ENCODE data around the gene PLPP3.

PLPP3 gene

DNA sequence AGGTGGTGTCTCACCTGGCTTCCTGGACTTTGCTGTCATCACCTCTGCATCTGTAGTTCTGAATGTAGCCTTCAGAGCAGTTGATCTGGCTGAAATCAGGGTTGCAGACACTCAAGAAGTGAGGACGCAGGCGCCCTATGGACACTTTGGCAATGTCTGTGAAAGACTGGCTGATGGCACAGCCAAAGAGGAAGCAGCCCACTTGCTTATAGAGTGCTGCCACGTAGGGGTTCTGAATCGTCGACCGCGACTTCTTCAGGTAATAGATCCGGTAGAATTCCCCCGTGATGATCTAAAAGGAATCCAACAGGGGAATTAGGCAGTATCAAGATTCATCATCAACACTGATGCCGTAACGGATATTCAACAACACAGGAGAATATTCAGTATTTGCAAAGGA, 55.1 kb downstream of the PLPP3 start:
- no peak for DNase-seq (ENCODE audit: low read depth, low spot score)

GRCh38 chr1:56522680-56523079, 56.7 kb downstream of the PLPP3 start:
- DNase-seq (ENCODE audit: low read depth, low spot score): no peak

- DNase-seq (ENCODE audit: low read depth, low spot score): no peak
Measured at GRCh38 chr1:56520016-56520601, 59.3 kb downstream of the PLPP3 start.

- no peak for DNase-seq (ENCODE audit: low read depth, low spot score)
Measured at GRCh38 chr1:56517404-56518130, 61.8 kb downstream of the PLPP3 start.

GRCh38 chr1:56516539-56517252, 62.7 kb downstream of the PLPP3 start:
- peak; percentile 89 for DNase-seq (ENCODE audit: low read depth, low spot score)

GRCh38 chr1:56515898-56516538, 63.3 kb downstream of the PLPP3 start:
- DNase-seq (ENCODE audit: low read depth, low spot score): no peak

GRCh38 chr1:56512724-56513494, 66.5 kb downstream of the PLPP3 start:
- no peak for DNase-seq (ENCODE audit: low read depth, low spot score)

DNA sequence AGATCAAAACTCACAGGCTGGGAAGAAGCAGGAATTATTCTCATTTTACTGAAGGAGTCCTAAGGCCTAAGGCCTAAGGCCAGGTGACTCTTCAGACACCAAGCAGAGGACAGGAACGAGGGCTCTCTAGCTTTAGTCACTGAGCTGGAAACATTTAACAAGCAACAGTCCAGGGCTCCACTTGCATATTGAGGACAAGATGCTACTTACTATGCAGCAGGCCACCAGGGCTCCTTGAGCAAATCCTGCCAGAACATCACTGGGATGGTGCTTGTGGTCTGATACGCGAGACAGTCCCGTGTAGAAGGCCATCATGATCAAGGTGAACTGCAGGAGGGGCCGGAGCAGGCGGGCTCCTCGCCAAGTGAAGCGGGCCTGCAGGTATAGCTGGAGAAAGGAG, 67.6 kb downstream of the PLPP3 start:
- DNase-seq (ENCODE audit: low read depth, low spot score): no peak

GRCh38 chr1:56511364-56511763, 68.0 kb downstream of the PLPP3 start:
- DNase-seq (ENCODE audit: low read depth, low spot score): no peak

GRCh38 chr1:56510642-56511021, 68.7 kb downstream of the PLPP3 start:
- no peak for DNase-seq (ENCODE audit: low read depth, low spot score)

DNA sequence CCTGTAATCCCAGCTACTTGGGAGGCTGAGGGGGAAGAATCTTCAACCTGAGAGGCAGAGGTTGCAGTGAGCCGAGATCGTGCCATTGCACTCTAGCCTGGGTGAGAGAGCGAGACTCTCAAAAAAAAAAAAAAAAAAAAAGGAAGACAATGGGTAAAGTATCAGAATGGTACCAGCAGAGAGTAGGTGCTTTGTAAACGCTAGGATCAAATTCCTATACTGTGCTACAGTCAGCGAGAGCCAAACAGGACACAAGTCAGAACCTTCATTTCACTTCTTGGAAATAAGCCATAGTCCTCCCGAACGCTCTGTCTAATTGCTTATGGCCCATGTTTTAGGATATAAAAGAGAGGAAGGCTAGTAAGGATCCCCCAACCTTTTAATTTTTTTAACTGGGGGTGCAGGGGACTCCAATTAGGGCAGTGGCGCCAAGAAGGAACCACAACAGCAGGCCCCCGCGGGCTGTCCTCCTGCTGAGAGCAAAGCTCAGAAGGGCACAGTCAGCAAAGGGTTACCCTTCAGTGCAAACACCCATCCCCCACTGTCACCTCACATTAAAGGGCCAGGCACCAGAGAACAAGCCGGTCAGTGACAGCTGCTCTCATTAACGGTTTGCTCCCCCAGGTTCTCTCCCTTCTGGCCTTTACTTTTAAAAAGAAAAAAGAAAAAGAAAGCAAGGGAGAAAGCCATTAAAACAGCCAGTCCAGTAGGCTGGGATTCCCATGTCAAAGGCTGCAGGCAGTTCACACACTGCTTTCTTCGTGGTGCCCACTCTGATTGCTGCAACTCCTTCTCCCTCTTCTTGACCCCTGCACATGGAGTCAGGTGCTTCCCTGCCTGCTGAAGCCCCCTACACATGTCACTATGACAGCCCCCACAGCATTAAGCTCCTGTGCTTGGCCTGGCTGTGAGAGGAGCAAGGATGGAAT, 69.4 kb downstream of the PLPP3 start:
- DNase-seq (ENCODE audit: low read depth, low spot score): no peak

GRCh38 chr1:56508523-56508983, 70.8 kb downstream of the PLPP3 start:
- no peak for DNase-seq (ENCODE audit: low read depth, low spot score)

DNA sequence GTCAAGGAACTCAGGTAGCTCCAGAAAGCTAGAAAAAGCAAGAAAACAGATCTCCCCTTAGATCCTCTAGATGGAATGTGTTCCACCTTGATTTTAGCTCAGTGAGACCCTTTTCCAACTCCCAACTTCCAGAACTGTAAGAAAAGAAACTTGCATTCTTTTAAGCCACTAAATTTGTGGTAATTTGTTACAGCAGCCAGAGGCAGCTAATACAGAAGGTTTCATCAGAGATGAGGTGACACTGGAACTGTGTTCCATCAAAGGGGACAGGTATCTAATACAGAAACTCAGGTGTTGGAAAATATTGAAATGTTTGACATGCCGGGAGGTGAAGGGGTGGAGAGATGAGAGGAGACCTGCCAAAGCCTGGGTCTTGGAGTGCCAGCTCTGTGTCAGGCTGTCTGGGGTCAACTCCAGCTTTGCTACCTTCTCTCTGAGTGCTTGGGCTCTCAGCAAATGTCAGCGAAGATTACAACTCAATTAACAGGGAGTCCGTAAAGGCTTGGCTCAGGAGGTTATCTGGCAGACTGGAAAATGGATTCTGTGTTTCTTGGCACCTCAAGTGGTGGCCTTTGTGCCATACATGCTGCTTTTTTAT, 71.3 kb downstream of the PLPP3 start:
- DNase-seq (ENCODE audit: low read depth, low spot score): no peak

DNA sequence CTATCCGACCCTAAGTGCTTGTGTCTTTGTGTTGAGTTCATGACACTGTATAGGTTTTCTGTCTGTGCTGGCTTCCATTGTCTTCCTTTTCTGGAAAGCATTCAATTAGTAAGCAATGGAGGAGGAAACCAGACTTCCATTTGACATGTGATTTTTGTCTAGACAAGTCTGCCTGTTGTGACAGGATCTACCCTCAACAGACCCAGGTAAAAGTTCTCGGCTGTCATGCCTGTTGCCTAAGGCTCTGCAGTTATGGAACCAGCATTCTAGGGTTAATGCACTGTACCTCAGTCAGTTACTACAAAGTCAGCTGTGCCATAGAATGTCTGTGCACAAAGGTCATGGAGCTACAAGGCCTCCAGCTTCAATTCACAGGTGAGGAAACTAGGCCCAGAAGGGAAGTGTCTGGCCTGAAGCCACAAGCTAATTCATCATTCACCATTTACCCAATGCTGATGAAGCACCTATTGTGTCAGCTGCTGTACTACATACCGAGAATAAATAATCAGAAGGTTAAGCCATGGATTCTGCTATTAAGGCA, 72.3 kb downstream of the PLPP3 start:
- DNase-seq (ENCODE audit: low read depth, low spot score): no peak

GRCh38 chr1:56505792-56506743, 73.3 kb downstream of the PLPP3 start:
- DNase-seq (ENCODE audit: low read depth, low spot score): no peak

- DNase-seq (ENCODE audit: low read depth, low spot score): no peak
Measured at GRCh38 chr1:56502700-56503245, 76.6 kb downstream of the PLPP3 start.

- DNase-seq (ENCODE audit: low read depth, low spot score): no peak
Measured at GRCh38 chr1:56501888-56502287, 77.5 kb downstream of the PLPP3 start.

DNA sequence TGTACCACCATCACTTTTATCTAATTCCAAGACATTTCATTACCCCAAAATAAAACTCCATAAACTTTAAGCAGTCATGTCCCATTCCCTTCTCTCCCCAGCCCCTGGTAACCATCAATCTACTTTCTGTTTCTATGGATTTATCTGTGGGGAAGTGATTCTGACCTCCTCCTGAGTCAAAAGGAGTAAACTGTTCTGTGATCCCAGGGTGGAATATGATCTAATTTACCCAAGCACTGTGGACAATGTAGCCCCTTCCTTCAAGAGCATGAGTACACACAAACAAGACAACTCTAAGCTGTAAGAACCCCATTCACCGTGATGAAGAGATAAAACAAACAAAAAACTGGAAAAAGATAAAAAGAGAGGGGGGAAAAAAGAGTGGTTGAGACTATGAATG, 77.9 kb downstream of the PLPP3 start:
- DNase-seq (ENCODE audit: low read depth, low spot score): no peak
